Fibroblast of lung (primary cell): ENCODE data around the gene ALOX12.

Experiments
- EZH2 ChIP-seq: IDR thresholded peaks from 2 replicates; pipeline ENCODE4 v1.5.1; 2012; ENCODE audit warnings: low read length, control low read depth, mild to moderate bottlenecking; ENCODE audit errors: missing control alignments
- TF ChIP-seq, protein P1 (sequence below), 2 donors: IDR thresholded peaks in 1 of 2; conservative IDR thresholded peaks in 1 of 2; 1 replicate in 1 of 2; 2 replicates in 1 of 2; pipeline ENCODE4 v1.5.1; 2011 to 2012; ENCODE audit warnings: low read length in 2 of 2, control low read depth in 1 of 2, inconsistent platforms in 1 of 2, low read depth in 1 of 2, mild to moderate bottlenecking in 1 of 2

DNA sequence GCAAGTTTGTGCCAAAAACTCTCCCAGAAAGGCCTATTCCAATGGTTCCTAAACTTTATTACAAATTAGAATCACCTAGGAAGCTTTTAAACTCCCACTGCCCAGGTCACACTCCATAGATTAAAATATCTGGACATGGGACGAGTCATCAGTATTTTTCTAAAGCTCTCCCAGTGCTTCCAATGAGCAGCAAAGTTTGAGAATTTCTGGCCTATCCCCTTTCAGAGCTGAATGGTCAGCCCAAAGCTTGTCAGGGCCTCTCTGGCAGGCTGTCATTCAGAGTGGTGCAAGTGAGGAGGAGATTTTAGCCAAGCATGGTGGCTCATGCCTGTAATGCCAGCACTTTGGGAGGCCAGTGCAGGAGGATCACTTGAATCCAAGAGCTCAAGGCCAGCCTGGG is 29.4 kb downstream of the ALOX12 start:
- TF ChIP-seq, protein P1, sequence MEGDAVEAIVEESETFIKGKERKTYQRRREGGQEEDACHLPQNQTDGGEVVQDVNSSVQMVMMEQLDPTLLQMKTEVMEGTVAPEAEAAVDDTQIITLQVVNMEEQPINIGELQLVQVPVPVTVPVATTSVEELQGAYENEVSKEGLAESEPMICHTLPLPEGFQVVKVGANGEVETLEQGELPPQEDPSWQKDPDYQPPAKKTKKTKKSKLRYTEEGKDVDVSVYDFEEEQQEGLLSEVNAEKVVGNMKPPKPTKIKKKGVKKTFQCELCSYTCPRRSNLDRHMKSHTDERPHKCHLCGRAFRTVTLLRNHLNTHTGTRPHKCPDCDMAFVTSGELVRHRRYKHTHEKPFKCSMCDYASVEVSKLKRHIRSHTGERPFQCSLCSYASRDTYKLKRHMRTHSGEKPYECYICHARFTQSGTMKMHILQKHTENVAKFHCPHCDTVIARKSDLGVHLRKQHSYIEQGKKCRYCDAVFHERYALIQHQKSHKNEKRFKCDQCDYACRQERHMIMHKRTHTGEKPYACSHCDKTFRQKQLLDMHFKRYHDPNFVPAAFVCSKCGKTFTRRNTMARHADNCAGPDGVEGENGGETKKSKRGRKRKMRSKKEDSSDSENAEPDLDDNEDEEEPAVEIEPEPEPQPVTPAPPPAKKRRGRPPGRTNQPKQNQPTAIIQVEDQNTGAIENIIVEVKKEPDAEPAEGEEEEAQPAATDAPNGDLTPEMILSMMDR (conservative IDR thresholded peaks at IDR 0.05 in 1 of 2, IDR thresholded peaks at IDR 0.05 in 1 of 2; ENCODE audit: low read depth in 1 of 2, low read length in 2 of 2), result no peak
- no peak for TF ChIP-seq EZH2
